LNCaP clone FGC (cell line): ENCODE results near the gene TNIK.

ENCODE experiments used
- DNase-seq: peaks from one replicate; pipeline ENCODE4 v3.0.0-alpha.2; 2011; ENCODE audit warnings: low read depth
- H3K4me3 ChIP-seq: 2 replicates; pipeline ENCODE4 v1.5.1; 2011; ENCODE audit warnings: mild to moderate bottlenecking, low read depth, low read length, control low read depth
- TF ChIP-seq, protein P1 (sequence below): IDR thresholded peaks from 2 replicates; pipeline ENCODE4 v1.5.1; 2012; ENCODE audit warnings: mild to moderate bottlenecking; ENCODE audit not compliant: control insufficient read depth, insufficient read depth; ENCODE audit errors: extremely low read depth

The TNIK gene

DNA sequence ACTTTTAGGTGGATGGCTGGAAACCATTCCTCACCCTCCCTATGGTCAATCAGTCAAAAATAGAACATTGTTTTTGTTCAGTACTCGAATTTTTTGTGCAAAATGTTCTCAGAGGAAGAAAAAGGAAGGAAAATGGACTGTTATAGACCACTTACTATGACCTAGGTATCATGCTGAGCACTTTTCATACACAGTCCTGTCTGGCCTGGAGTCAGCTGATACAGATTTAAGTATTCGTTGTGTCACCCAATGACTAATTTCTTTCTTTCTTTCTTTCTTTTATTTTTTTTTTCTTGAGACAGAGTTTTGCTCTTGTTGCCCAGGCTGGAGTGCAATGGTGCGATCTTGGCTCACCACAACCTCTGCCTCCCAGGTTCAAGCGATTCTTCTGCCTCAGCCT, 29.1 kb upstream of the TNIK start:
- H3K4me3 ChIP-seq = no peak overlapping the region
- no peak for DNase-seq
- TF ChIP-seq, protein P1, sequence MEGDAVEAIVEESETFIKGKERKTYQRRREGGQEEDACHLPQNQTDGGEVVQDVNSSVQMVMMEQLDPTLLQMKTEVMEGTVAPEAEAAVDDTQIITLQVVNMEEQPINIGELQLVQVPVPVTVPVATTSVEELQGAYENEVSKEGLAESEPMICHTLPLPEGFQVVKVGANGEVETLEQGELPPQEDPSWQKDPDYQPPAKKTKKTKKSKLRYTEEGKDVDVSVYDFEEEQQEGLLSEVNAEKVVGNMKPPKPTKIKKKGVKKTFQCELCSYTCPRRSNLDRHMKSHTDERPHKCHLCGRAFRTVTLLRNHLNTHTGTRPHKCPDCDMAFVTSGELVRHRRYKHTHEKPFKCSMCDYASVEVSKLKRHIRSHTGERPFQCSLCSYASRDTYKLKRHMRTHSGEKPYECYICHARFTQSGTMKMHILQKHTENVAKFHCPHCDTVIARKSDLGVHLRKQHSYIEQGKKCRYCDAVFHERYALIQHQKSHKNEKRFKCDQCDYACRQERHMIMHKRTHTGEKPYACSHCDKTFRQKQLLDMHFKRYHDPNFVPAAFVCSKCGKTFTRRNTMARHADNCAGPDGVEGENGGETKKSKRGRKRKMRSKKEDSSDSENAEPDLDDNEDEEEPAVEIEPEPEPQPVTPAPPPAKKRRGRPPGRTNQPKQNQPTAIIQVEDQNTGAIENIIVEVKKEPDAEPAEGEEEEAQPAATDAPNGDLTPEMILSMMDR = no peak

DNA sequence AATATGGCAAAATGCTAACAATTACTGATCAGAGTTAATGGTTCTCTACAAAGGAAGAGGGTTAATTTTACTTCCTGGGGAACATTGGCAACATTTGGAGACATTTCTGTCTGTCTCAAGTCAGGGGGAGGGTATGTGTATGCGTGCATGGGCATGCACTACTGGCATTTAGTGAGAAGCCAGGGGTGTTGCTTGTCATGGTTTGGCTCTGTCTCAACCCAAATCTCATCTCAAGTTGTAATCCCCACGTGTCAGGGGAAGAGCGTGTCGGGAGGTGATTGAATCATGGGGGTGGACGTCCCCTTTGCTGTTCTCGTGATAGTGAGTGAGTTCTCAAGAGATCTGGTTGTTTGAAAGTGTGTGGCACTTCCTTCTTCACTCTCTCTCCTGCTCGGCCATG, 28.3 kb upstream of the TNIK start:
- DNase-seq = no peak
- H3K4me3 ChIP-seq = no peak overlapping the region
- TF ChIP-seq, protein P1 = no peak

DNA sequence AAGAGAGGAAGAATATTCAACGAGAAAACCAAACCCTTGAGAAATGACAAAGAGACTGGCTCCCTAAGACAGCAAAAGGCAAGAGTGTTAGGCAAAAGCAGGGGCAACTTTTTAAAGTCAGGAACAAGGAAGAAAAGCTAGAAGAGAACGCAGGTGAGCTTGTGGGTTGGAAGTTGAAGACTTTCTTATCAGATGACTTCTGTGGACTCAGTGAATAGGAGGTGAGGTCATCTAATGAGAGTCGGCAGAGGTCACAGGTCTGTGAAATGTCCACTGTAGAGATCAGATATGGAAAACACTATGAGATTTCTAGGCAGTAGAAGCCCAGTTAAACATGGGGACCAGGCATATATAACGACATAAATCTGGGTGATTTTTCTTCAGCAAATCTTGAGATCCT, 27.2 kb upstream of the TNIK start:
- no peak for DNase-seq
- TF ChIP-seq, protein P1 = no peak
- H3K4me3 ChIP-seq = no peak overlapping the region

DNA sequence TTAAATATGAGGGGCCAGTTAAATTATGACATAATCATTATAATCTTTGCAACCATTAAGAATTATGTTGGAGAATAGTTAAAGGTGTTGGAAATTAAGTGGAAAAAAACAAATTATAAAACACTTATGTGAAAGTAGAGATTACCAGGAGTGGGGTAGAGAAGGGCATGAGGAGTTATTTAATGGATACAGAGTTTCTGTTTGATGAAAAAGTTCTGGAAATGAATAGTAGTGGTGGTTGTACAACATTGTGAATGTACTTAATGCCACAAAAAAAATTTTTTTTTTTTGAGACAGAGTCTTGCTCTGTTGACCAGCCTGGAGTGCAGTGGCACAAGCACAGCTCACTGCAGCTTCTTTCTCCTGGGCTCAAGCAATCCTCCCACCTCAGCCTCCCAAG, 25.1 kb upstream of the TNIK start:
- TF ChIP-seq, protein P1 = no peak
- H3K4me3 ChIP-seq = no peak overlapping the region
- DNase-seq = no peak

DNA sequence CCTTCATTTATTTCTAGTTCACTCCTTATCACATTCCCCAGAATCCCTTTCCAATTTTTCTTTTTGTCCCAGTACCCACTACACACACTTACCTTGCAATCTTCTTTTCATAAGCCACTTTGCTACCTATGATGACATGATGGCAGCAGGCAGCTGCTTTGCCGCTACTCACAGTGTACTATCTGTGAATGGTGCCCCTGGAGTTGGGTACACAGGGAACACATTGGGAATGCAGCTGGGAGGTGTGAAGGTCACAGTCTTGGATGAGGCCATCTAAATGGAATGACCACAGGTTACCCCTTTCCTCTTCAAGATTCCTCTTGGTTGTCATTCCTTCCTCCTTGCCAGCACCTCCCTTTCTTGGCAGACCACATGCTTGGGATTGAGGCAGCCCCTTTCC, 20.8 kb upstream of the TNIK start:
- no peak overlapping the region for H3K4me3 ChIP-seq
- TF ChIP-seq, protein P1 = no peak
- DNase-seq = no peak

DNA sequence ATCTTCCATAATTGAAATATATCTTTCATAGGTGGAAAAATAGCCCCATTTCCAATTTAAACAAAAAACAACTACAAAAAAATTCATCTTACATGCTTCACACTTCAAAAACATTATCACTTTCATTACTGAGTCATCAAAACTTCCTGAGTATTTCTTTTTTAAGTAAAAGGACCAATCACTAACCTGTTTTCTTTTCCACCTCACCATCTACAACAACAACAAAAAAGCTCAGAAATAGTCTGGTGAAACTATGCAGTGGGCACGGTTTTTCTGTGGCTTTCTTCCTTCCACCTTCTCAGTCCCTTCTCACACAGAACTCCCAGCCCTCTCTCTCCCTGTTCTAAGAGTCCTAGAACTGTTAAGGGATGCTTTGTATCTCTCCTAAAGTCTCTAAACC, 20.3 kb upstream of the TNIK start:
- TF ChIP-seq, protein P1 = no peak
- DNase-seq = no peak
- H3K4me3 ChIP-seq = no peak overlapping the region

DNA sequence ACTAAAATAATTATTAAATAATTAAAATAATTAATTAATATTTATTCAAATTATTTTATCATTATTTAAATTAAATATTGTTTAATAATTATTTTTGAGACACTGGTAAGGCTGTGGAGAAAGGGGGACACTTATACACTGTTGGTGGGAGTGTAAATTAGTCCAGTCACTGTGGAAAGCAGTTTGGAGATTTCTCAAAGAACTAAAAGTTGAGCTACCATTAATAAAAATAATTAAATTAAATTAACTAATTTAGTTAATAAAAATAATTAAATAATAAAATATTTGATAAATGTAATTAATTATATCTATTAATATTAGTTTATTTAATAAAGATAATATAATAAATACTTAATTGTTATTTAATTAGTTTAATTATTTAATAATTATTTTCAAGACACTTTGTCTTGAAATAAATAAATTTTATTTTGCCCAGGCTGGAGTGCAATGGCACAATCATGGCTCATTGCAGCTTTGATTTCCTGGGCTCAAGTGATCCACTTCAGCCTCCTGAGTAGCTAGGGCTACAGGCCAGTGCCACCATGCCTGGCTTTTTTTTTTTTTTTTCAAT, 16.4 kb upstream of the TNIK start:
- H3K4me3 ChIP-seq = no peak overlapping the region
- TF ChIP-seq, protein P1 = no peak
- DNase-seq = no peak
